DMS 273 (cell line): Measurements from ENCODE around the gene EEF1A1.
"Not testable (repeated sequence)": the region's sequence is repeated elsewhere in the genome, so short reads cannot be mapped to it uniquely, and the experiment has no call there.

ENCODE experiments used
- DNase-seq: peaks from one replicate; lab custom pipeline; 2025; ENCODE audit not compliant: unreplicated experiment; lab: John Stamatoyannopoulos, UW

Gene EEF1A1

DNA sequence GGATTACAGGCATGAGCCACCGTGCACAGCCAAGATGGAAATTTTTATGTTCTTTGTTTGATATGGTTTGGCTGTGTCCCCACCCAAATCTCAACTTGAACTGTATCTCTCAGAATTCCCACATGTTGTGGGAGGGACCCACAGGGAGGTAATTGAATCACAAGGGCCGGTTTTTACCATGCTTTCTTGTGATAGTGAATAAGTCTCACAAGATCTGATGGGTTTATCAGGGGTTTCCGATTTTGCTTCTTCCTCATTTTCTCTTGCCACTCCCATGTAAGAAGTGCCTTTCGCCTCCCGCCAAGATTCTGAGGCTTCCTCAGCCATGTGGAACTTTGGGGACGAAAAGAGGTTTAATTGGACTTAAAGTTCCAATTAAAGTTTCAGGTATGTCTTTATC lies 14.6 kb downstream of the EEF1A1 start:
- DNase-seq = peak; percentile 13

DNA sequence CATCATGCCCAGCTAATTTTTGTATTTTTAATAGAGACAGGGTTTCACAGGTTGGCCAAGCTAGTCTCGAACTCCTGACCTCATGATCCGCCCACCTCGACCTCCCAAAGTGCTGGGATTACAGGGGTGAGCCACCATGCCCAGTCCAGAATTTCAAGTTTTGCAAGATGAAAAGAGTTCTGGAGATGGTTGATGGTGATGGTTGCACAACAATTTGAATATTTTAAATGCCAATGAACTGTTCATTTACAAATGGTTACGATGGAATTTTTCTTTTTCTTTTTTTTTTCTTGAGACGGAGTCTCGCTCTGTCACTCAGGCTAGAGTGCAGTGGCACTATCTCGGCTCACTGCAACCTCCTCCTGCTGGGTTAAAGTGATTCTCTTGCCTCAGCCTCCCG lies 15.1 kb downstream of the EEF1A1 start:
- DNase-seq = not testable (repeated sequence)

DNA sequence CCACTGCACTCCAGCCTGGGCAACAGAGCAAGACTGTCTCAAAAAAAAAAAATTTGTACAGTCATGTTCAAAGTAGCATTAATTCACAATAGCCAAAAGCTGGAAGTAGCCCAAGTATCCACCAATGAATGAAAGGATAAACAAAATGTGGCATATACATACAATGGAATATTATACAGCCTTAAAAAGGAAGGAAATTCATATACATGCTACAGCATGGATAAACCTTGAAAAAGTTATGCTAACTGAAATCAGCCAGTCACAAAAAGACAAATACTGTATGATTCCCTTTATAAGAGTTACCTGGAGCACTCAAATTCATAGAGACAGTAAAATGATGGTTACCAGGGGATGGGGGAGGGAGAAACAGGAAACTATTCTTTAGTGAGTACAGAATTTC lies 15.7 kb downstream of the EEF1A1 start:
- no peak for DNase-seq

DNA sequence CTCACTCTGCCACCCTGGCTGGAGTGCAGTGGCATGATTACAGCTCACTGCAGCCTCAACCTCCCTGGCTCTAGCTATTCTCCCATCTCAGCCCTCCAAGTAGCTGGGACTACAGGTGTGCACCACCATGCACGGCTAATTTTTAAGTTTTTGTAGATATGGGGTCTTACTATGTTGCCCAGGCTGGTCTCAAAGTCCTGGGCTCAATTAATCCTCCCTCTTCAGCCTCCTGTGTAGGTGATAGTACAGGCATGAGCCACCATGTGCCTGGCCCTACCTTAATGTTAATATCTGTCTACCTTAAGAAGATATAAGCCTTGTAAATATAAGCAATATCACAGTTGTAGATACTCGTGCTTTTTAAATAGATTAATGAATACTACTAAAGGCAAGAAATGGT lies 16.7 kb downstream of the EEF1A1 start:
- DNase-seq = no peak

DNA sequence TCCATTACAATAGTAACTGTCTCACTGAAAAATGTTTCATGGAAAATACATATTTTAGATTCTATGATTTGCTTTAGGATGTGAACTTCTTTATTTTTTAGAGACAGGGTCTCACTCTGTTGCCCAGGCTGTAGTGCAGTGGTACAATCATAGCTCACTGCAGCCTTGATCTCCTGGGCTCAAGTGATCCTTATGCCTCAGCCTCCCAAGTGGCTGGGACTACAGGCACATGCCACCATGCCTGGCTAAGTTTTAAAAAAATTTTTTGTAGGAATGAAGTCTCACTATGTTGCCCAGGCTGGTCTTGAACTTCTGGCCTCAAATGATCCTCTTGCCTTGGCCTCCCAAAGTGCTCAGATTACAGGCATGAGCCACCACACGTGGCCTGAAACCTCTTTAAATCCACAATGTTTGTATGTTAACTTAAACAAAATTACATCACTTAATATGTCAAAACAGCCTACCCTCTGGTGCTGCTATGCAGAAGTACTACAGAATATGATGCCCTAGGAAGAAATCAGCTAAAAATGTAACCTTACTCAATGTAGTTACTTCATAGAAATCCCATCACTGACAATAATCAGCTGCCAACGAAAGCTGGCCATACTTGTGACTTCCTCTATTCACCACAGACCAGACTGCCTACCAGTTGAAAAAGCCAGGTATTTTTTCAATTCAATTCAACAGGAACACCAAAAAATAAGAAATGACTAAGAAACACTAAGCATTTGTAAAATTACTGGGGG lies 17.6 kb downstream of the EEF1A1 start:
- DNase-seq = no peak

DNA sequence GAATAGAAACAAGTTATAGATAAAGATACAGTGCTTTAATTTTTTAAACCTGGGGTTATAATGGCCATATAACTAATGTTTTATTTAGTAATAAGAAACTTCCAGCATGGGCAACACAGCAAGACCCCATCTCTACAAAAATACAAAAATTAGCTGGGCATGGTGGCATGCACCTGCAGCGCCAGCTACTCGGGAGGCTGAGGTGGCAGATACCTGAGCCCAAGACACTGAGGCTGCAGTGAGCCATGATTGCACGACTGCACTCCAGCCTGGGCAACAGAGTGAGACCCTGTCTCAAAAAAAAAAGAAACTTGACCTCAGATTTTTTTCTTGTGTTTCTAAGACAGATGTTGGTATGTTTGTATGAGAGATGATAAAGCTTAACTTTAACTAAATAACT lies 22.9 kb downstream of the EEF1A1 start:
- DNase-seq = no peak

DNA sequence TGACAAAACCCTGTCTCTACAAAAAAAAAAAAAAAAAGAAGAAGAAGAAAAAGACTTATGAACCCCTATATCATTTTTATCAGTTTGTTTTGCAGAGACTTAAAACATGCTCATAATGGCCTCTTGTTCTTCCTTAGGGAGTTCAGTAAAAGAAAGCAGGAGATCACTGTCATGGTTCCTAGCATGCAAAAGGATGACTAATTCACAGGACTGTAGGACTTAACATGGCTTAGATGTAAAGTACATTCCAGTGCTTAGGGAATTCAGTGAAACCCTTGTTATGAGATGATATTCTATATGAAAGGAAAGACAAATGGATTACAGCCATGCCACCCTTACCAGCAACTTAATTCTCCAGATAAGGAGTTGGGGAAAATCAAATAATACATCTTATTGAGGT lies 29.5 kb downstream of the EEF1A1 start:
- DNase-seq = no peak

DNA sequence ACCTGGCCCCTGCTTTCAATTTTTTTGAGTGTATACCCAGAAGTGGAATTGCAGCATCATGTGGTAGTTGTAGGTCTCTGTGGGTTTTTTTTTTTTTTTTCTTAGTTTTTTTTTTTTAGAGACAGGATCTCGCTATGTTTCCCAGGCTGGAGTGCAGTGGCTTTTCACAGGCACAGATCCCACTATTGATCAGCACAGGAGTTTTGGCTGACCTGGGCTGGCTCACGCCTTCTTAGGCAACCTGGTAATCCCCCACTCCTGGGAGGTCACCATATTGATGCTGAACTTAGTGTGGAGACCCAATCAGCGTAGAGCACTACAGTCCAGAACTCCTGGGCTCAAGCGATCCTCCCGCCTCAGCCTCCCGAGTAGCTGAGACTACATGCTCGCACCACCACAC lies 33.4 kb downstream of the EEF1A1 start:
- no peak for DNase-seq

DNA sequence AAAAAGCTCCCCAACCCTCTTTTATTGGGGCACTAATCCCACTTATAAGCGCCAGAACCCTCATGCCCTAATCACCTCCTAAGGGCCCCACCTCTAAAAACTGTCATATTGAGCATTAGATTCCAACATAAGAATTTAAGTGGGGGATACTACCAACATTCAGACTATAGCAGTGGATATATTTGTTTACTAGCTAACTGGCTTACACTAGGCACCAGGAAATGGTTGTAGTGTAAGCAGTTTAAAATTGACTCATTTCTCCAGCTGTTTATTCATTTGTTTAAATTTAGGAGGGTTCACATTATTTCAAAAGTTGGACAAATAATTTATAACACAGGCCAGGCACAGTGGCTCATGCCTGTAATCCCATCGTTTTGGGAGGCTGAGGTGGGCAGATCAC lies 36.4 kb downstream of the EEF1A1 start:
- DNase-seq = no peak

DNA sequence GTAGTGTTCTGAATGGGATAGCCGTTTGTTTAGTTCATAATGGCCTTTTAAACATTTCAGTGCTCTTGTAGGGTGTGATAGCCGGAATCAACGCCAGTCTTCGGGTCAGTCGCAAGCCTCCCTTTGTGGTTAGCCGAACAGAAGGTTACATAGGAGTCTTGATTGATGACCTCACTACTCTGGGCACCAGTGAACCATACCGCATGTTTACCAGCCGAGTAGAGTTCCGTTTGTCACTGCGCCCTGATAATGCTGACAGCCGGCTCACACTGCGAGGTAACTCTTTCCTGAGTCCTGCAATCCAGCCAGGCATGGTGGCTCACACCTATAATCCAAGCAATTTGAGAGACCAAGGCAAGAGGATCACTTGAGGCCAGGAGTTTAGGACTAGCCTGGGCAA lies 38.9 kb downstream of the EEF1A1 start:
- DNase-seq = no peak

DNA sequence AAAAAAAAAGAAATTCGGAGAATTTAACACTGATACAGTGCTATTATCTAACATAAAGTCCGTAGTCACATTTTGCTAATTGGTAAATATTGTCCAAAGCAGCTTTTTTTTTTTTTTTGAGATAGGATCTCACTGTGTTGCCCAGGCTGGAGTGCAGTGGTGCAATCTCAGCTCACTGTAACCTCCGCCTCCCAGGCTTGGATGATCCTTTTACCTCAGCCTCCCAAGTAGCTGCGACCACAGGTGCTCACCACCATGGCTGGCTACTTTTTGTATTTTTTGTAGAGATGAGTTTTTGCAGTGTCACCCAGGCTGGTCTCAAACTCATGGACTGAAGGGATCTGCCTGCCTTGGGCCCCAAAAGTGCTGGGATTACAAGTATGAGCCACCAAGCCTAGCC lies 43.4 kb downstream of the EEF1A1 start:
- no peak for DNase-seq

DNA sequence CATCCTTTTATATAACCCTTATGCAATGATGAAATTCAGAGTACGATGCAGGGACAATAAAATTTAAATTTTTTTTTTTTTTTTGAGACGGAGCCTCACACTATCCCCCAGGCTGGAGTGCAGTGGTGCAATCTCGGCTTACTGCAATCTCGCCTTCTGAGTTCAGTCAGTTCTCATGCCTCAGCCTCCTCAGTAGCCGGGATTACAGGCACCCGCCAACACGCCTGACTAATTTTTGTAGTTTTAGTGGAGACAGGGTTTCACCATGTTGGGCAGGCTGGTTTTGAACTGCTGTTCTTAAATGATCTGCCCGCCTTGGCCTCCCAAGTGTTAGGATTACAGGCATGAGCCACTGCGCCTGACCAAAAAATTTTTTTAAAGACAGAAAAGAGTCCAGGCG lies 44.1 kb downstream of the EEF1A1 start:
- DNase-seq = no peak

DNA sequence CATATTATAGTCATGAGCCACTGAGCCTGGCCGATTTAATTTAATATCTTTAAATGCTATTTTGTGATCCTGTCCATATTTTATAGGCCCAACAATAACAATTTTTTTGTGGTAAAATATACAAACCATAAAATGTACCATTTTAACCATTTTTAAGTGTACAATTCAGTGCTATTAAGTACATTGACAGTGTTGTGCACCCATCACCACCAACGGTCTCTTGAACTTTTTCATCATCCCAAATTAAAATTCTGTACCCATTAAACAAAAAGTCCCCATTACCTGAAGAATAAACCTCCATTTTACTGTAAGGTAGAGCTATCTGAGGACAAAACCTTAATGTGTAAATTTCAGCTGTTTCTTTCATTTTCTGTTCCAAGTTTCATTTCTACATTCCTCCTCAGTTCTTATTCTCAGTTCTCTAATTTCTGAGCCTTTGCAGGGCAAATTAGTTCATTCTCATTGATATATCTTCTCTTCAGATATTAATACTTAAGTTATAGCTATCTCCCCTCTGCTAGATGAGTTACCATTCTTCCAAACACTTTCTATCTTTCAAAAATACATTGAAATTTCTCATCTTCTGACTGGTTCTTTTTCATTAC lies 49.0 kb downstream of the EEF1A1 start:
- DNase-seq = no peak
